ENCODE data around the gene LOXL1. TPM values are rescaled to one million over a fixed set of nuclear protein-coding genes. Genes with fewer than 3 reads are reported as not detected.
A peak's percentile ranks its signal among the peaks of the same experiment; 100 is the strongest.

LOXL1 gene
- total RNA-seq, 1 donor from 2014 or later = 260 TPM

DNA sequence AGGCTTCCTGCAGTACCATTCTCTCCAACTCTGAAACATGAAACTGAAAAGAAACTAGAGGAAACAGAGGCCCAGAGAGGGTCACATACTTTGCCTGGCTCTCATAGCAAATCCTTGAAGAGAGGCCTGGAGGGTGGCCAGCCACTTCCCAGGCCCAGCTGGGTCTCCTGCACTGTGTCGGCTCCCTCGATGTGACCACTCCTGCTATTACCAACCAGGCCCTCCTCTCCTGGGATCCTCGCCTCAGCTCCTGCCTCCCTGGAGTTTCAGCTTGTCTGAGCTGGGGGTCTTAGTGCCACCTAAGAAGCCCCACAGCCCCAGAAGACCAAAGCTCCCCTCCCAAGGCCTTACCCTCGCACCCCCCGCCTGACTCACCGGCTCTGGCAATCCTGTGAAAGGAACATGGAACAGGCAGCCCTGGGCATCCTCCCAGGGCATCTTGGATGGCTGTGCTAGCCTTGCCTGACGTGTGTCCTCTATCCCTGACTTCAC is 4.6 kb downstream of the LOXL1 start:
- peak overlapping the region; percentile 74 to 82 for H3K27ac ChIP-seq
- no peaks in the 10 kb centered on the region for H3K27me3 ChIP-seq
- DNase-seq (ENCODE audit: low spot score in 2 of 2) = no peak
- no peaks in the 10 kb centered on the region for H3K9me3 ChIP-seq
- peak overlapping the region; percentile 13 to 65 for H3K4me3 ChIP-seq
- peaks cover 0 to 5% of the 10 kb centered on the region in 2 donors for H3K36me3 ChIP-seq
- TF ChIP-seq, protein P1, sequence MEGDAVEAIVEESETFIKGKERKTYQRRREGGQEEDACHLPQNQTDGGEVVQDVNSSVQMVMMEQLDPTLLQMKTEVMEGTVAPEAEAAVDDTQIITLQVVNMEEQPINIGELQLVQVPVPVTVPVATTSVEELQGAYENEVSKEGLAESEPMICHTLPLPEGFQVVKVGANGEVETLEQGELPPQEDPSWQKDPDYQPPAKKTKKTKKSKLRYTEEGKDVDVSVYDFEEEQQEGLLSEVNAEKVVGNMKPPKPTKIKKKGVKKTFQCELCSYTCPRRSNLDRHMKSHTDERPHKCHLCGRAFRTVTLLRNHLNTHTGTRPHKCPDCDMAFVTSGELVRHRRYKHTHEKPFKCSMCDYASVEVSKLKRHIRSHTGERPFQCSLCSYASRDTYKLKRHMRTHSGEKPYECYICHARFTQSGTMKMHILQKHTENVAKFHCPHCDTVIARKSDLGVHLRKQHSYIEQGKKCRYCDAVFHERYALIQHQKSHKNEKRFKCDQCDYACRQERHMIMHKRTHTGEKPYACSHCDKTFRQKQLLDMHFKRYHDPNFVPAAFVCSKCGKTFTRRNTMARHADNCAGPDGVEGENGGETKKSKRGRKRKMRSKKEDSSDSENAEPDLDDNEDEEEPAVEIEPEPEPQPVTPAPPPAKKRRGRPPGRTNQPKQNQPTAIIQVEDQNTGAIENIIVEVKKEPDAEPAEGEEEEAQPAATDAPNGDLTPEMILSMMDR (IDR thresholded peaks at IDR 0.05) = no peak
- H3K4me1 ChIP-seq = peaks cover 26 to 52% of the 10 kb centered on the region in 2 donors
- intact Hi-C loops (cut with DNase I) = no loop called here

DNA sequence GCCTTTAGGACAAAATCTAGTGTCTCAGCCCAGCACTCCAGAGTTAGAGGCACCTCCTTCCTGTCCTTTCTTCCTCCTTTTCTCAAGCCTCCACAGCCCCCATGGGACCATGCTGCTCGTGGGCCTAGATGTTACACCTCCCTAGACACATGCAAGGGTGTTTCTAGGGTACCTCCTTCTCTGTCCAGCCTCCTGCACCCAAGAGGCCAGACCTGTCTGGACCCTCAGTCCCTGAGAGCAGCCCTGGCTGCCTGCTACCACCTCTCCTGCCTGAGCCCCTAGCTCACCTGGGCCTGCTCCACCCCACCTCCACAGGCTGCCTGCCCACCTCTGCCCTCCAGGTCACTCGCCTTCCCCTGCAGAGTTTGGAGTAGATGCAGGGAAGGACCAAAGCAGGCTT is 5.2 kb downstream of the LOXL1 start:
- no peak for DNase-seq (ENCODE audit: low spot score in 2 of 2)
- TF ChIP-seq, protein P1 (IDR thresholded peaks at IDR 0.05) = no peak
- Histone ChIP-seq H3K27me3 (no peaks in the 10 kb centered on the region), H3K36me3 (peaks cover 0 to 5% of the 10 kb centered on the region in 2 donors), H3K4me3 (no peak overlapping the region), H3K9me3 (no peaks in the 10 kb centered on the region), H3K4me1 (peaks cover 28 to 56% of the 10 kb centered on the region in 2 donors), H3K27ac (peak overlapping the region; percentile 74 to 82)
- intact Hi-C loops (cut with DNase I) = no loop called here

DNA sequence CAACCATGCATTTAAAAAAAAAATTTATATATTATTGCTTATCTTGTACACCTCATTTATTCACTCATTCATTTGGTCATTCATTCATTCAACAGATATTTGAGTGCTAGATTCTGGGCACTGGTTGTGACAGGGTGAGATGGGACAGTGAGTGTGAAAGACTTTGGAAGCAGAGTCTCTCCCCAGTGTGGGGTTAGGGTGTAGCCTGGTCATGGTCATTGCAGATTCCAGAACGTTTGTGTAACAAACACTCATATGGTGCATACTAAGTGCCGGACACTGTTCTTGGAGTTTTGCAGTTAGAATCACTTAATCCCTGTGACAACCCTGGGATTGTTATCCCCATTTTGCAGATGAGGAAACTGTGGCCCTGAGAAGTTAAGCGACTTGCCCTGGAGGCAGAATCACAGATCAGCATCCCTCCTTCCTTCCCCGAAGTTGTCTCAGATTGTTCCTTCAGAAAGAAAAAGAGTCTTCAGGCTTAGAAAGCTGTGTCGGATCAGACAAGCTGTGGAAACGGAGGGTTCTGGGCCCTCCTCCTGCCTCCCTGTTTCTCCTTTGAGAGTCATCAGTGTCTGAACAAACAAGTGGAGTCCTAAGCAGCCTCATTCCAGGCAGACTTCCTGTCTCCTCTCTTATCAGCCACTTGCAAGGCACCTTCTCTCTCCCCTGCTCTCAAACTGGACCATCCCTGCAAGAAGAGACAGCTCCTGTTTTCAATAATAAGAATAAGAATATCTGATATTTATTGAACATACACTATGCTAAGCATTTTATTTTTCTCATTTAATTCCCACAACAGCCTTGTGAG is 6.3 kb downstream of the LOXL1 start:
- intact Hi-C loops (cut with DNase I) = no loop called here
- H3K27ac ChIP-seq = peak overlapping the region; percentile 22 to 82
- H3K4me1 ChIP-seq = peaks cover 28 to 67% of the 10 kb centered on the region in 2 donors
- H3K4me3 ChIP-seq = no peak overlapping the region
- H3K36me3 ChIP-seq = peaks cover 0 to 5% of the 10 kb centered on the region in 2 donors
- DNase-seq (ENCODE audit: low spot score in 2 of 2) = no peak
- TF ChIP-seq, protein P1 (IDR thresholded peaks at IDR 0.05) = no peak
- H3K27me3 ChIP-seq = no peaks in the 10 kb centered on the region
- H3K9me3 ChIP-seq = no peaks in the 10 kb centered on the region

DNA sequence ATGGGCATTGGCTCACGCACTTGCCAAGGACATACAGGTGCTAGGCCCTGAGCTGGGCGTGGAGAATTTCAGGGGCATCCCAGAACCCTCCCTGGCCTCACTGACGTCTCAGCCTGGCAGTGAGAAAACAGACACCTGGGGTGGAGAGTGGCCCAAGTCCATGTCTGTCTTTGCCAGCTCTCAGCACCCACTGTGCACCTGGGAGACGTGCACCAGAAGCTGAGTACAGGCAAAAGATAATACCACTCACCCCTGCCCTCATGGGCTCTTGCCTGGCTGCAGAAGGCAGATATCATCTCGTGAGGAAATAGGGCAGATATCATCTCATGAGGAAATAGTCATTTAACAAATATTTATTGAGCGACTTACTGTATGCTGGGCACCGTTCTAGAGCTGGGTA is 8.0 kb downstream of the LOXL1 start:
- Histone ChIP-seq H3K9me3 (no peaks in the 10 kb centered on the region), H3K27ac (peak overlapping the region; percentile 22 to 82), H3K36me3 (peaks cover 0 to 5% of the 10 kb centered on the region in 2 donors), H3K27me3 (no peaks in the 10 kb centered on the region), H3K4me3 (no peak overlapping the region), H3K4me1 (peaks cover 25 to 70% of the 10 kb centered on the region in 2 donors)
- TF ChIP-seq, protein P1 (IDR thresholded peaks at IDR 0.05) = no peak
- no peak for DNase-seq (ENCODE audit: low spot score in 2 of 2)
- intact Hi-C loops (cut with DNase I) = no loop called here

DNA sequence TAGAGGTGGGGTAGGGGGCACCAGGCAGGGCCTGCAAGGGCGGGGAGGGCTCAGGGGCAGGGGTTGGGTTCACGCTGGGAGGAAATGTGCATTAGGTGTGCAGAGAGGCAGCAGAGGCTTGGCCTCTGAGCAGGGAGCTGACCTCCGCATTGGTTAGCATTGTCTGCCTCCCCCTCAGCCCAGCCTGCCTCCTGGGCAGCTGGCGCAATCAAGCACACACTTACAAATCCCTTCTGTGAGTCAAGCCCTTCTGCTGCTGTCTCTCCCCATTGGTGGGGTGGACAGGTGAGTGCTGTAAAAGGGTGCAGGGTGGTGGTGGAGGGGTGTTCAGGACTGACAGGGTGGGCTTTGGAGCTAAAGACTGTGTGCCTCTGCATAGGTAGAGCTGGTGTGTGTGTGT is 9.3 kb downstream of the LOXL1 start:
- TF ChIP-seq, protein P1 (IDR thresholded peaks at IDR 0.05) = no peak
- peak overlapping the region; percentile 77 to 84 for H3K27ac ChIP-seq
- no peaks in the 10 kb centered on the region for H3K9me3 ChIP-seq
- peaks cover 0 to 5% of the 10 kb centered on the region in 2 donors for H3K36me3 ChIP-seq
- intact Hi-C loops (cut with DNase I) = no loop called here
- H3K4me3 ChIP-seq = no peak overlapping the region
- DNase-seq (ENCODE audit: low spot score in 2 of 2) = no peak
- H3K4me1 ChIP-seq = peaks cover 21 to 70% of the 10 kb centered on the region in 2 donors
- no peaks in the 10 kb centered on the region for H3K27me3 ChIP-seq

Data from ascending aorta (tissue), 2 donors.